ENCODE results near the gene KYAT1. TPM values are rescaled to one million over a fixed set of nuclear protein-coding genes. Genes with fewer than 3 reads are reported as not detected.

KYAT1 gene
- total and polyA plus RNA-seq, 2 of the 13 experiments (the other 11 are each of a cell fraction or from before 2014, with no cell fraction given), result 9.2 to 46.5 TPM

DNA sequence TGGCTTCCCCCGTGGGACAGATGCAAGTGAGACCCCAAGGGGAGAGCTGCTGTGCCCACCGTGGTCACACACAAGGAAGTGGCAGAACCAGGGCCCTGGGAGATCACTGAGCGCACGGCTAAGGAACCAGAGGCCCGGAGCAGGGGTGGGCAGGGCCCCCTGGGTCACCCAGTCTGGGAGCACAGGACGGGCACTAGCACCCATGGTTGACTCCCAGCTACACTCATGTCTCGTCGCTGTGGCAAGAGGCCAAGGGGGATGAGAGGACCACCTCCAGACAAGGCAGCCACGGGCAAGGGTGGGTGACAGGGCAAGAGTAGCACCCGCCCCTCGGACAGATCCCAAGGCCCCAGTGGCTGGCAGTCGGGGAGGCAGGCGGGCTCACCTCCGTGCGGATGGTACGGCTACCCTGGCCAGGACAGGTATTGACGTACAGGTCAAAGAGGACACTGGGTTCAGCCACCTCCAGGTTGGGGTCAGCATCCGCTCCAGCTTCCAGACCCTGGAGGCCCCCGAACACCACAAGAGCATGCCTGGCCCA is 58.3 kb downstream of the KYAT1 start:
- in situ Hi-C loops (cut with HindIII; ENCODE audit: extremely low pct_ligation_motif_present, low pct_unique_long_range_greater_than_20kb), result no loop called here

DNA sequence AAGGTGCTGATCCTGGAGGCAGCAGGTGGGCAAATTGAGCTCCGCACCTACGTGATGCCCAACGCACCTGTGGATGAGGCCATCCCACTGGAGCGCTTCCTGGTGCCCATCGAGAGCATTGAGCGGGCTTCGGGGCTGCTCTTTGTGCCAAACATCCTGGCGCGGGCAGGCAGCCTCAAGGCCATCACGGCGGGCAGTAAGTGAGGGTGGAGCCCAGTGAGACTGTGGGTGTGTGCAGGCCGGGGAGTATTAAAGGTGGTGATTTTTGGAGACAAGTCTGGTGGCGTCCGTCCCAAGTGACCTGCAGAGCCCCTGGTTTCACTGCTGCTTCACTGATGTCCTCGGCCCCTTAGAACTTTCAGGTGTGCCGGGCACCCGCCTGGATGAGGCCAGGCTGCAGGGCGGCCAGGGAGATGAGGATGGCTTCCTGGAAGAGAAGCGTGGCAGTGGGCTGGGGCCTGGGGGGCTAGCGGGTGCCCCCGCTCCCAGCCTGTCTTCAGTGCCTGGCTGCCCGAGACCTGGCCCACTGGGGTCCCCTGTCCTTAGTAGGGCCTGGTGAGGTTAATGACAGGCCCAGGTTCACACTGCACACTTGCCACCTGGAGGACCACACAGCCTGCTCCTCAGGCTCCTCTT is 59.2 kb downstream of the KYAT1 start:
- POLR2A ChIA-PET, result no interaction called here
- Histone ChIP-seq H3K36me3 (replicated peaks in 1 of 2; ENCODE audit: control insufficient read depth in 1 of 2, insufficient read depth in 2 of 2, low read length in 2 of 2) (peaks cover 22 to 62% of the 10 kb centered on the region in 2 experiments), H3K4me3 (replicated peaks in 1 of 3; ENCODE audit: insufficient read depth in 1 of 3, low read depth in 2 of 3, low read length in 3 of 3) (no peak overlapping the region), H3K4me2 (ENCODE audit: low read depth, low read length) (no peak overlapping the region), H4K20me1 (ENCODE audit: insufficient read depth, low read length) (no peaks in the 10 kb centered on the region), H3K27ac (ENCODE audit: extremely low read length, insufficient read depth, low read length) (no peak overlapping the region), H3K9ac (ENCODE audit: insufficient read depth, low read depth, low read length) (no peak overlapping the region), H3K27me3 (ENCODE audit: control insufficient read depth in 1 of 2, insufficient read depth in 2 of 2, low read length in 2 of 2) (no peaks in the 10 kb centered on the region), H2AFZ (ENCODE audit: low read length) (no peak overlapping the region), H3K9me3 (ENCODE audit: low read length) (no peaks in the 10 kb centered on the region), H3K79me2 (ENCODE audit: insufficient read depth, low read length) (peaks cover 5% of the 10 kb centered on the region), H3K4me1 (ENCODE audit: insufficient read depth, low read length) (peaks cover 35% of the 10 kb centered on the region)
- no TSS peak for BruUV-seq (replicated peaks)
- DNase-seq (ENCODE audit: low spot score) (no peak), FAIRE-seq (no peak), ATAC-seq (no peak)
- TF ChIP-seq TAF15 (IDR thresholded peaks at IDR 0.05; ENCODE audit: low read depth, low read length, poor library complexity, severe bottlenecking), result peak; percentile 17
- TF ChIP-seq AGO2 (optimal IDR thresholded peaks at IDR 0.05; ENCODE audit: low read depth, low read length), result peak; percentile 69
- TF ChIP-seq, protein P1, sequence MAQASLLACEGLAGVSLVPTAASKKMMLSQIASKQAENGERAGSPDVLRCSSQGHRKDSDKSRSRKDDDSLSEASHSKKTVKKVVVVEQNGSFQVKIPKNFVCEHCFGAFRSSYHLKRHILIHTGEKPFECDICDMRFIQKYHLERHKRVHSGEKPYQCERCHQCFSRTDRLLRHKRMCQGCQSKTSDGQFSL (CRISPR knock-in tag; IDR thresholded peaks at IDR 0.05), result no peak
- TF ChIP-seq, protein P2, sequence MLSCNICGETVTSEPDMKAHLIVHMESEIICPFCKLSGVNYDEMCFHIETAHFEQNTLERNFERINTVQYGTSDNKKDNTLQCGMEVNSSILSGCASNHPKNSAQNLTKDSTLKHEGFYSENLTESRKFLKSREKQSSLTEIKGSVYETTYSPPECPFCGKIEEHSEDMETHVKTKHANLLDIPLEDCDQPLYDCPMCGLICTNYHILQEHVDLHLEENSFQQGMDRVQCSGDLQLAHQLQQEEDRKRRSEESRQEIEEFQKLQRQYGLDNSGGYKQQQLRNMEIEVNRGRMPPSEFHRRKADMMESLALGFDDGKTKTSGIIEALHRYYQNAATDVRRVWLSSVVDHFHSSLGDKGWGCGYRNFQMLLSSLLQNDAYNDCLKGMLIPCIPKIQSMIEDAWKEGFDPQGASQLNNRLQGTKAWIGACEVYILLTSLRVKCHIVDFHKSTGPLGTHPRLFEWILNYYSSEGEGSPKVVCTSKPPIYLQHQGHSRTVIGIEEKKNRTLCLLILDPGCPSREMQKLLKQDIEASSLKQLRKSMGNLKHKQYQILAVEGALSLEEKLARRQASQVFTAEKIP (CRISPR knock-in tag; IDR thresholded peaks at IDR 0.05; ENCODE audit: borderline replicate concordance), result no peak
- TF ChIP-seq ZSCAN12 (CRISPR knock-in tag; IDR thresholded peaks at IDR 0.05), result no peak
- TF ChIP-seq SALL1 (CRISPR knock-in tag; IDR thresholded peaks at IDR 0.05), result no peak
- peak; percentile 41; the same call in 1 of the 2 replicates for TF ChIP-seq RBFOX2 (IDR thresholded peaks at IDR 0.05; ENCODE audit: low read depth, low read length)
- no peak for TF ChIP-seq ZNF777 (CRISPR knock-in tag; IDR thresholded peaks at IDR 0.05)
- no peak for TF ChIP-seq KDM5B (CRISPR knock-in tag; IDR thresholded peaks at IDR 0.05; ENCODE audit: borderline replicate concordance)
- CTCF ChIA-PET (ENCODE audit: low intra/inter-chr PET ratio, low total read pairs), result no interaction called here
- intact Hi-C loops (cut with micrococcal nuclease; ENCODE audit: unreplicated experiment) (no loop called here), in situ Hi-C loops (cut with HindIII; ENCODE audit: extremely low pct_ligation_motif_present, low pct_unique_long_range_greater_than_20kb) (no loop called here)
- WGBS (ENCODE audit: low lambda C conversion rate), result 100% methylated on average over 13 of the region's 22 CpGs

More for the DNA sequence above, 58.3 kb downstream of the KYAT1 start:
- no peak overlapping the region for H3K4me2 ChIP-seq (ENCODE audit: low read depth, low read length)
- H4K20me1 ChIP-seq (ENCODE audit: insufficient read depth, low read length), result no peaks in the 10 kb centered on the region
- ChIA-PET CTCF (ENCODE audit: low intra/inter-chr PET ratio, low total read pairs) (no interaction called here), POLR2A (no interaction called here)
- no peak for ATAC-seq
- BruUV-seq (replicated peaks), result no TSS peak
- H3K27ac ChIP-seq (ENCODE audit: extremely low read length, insufficient read depth, low read length), result no peak overlapping the region
- no peak overlapping the region for H3K9ac ChIP-seq (ENCODE audit: insufficient read depth, low read depth, low read length)
- WGBS (ENCODE audit: low lambda C conversion rate), result 99% methylated on average over 14 of the region's 19 CpGs
- peaks cover 22 to 62% of the 10 kb centered on the region in 2 experiments for H3K36me3 ChIP-seq (replicated peaks in 1 of 2; ENCODE audit: control insufficient read depth in 1 of 2, insufficient read depth in 2 of 2, low read length in 2 of 2)
- peaks cover 40% of the 10 kb centered on the region for H3K4me1 ChIP-seq (ENCODE audit: insufficient read depth, low read length)
- FAIRE-seq, result no peak
- H2AFZ ChIP-seq (ENCODE audit: low read length), result no peak overlapping the region
- no peak for DNase-seq (ENCODE audit: low spot score)
- H3K9me3 ChIP-seq (ENCODE audit: low read length), result no peaks in the 10 kb centered on the region
- H3K4me3 ChIP-seq (replicated peaks in 1 of 3; ENCODE audit: insufficient read depth in 1 of 3, low read depth in 2 of 3, low read length in 3 of 3), result no peak overlapping the region
- intact Hi-C loops (cut with micrococcal nuclease; ENCODE audit: unreplicated experiment), result no loop called here
- H3K27me3 ChIP-seq (ENCODE audit: control insufficient read depth in 1 of 2, insufficient read depth in 2 of 2, low read length in 2 of 2), result no peaks in the 10 kb centered on the region
- peaks cover 8% of the 10 kb centered on the region for H3K79me2 ChIP-seq (ENCODE audit: insufficient read depth, low read length)
- TF ChIP-seq RBFOX2 (IDR thresholded peaks at IDR 0.05; ENCODE audit: low read depth, low read length), result peak; percentile 69
- TF ChIP-seq MLLT10 (CRISPR knock-in tag; IDR thresholded peaks at IDR 0.05), result no peak
